ENCODE data around the gene IL5RA.
A peak's percentile ranks its signal among the peaks of the same experiment; 100 is the strongest.

IL5RA gene

GRCh38 chr3:3110299-3110630 is at the start of gene IL5RA:
IL5RA (minus strand) TSS chr3:3110374; CDS start chr3:3104984, 5,390 bp downstream.
- peaks cover 4% of the 10 kb centered on the region for H3K4me1 ChIP-seq (ENCODE audit: control insufficient read depth, insufficient read depth, low read length)
- H3K9me3 ChIP-seq (ENCODE audit: control insufficient read depth, low read length), result no peaks in the 10 kb centered on the region
- H3K27me3 ChIP-seq (ENCODE audit: control insufficient read depth, insufficient read depth, low read length), result no peaks in the 10 kb centered on the region
- H3K36me3 ChIP-seq (ENCODE audit: control insufficient read depth, insufficient read depth, low read length), result no peaks in the 10 kb centered on the region
- H3K4me3 ChIP-seq (ENCODE audit: low read length), result no peak within 1 kb of the TSS
- H3K9ac ChIP-seq (ENCODE audit: low read length), result peak within 1 kb of the TSS; percentile 0

GRCh38 chr3:3157484-3157883 is 47.3 kb upstream of the IL5RA start:
- H3K4me1 ChIP-seq (ENCODE audit: control insufficient read depth, insufficient read depth, low read length), result no peaks in the 10 kb centered on the region
- no peak overlapping the region for H3K4me3 ChIP-seq (ENCODE audit: low read length)
- no peaks in the 10 kb centered on the region for H3K9me3 ChIP-seq (ENCODE audit: control insufficient read depth, low read length)
- no peak overlapping the region for H3K9ac ChIP-seq (ENCODE audit: low read length)
- peaks cover 6% of the 10 kb centered on the region for H3K36me3 ChIP-seq (ENCODE audit: control insufficient read depth, insufficient read depth, low read length)
- H3K27me3 ChIP-seq (ENCODE audit: control insufficient read depth, insufficient read depth, low read length), result no peaks in the 10 kb centered on the region

- Histone ChIP-seq H3K36me3 (ENCODE audit: control insufficient read depth, insufficient read depth, low read length) (peaks cover 8% of the 10 kb centered on the region), H3K4me1 (ENCODE audit: control insufficient read depth, insufficient read depth, low read length) (no peaks in the 10 kb centered on the region), H3K9ac (ENCODE audit: low read length) (no peak overlapping the region), H3K9me3 (ENCODE audit: control insufficient read depth, low read length) (no peaks in the 10 kb centered on the region), H3K27me3 (ENCODE audit: control insufficient read depth, insufficient read depth, low read length) (no peaks in the 10 kb centered on the region), H3K4me3 (ENCODE audit: low read length) (no peak overlapping the region)
Observed at GRCh38 chr3:3154879-3155610, 44.9 kb upstream of the IL5RA start.

- H3K9me3 ChIP-seq (ENCODE audit: control insufficient read depth, low read length), result no peaks in the 10 kb centered on the region
- peaks cover 8% of the 10 kb centered on the region for H3K36me3 ChIP-seq (ENCODE audit: control insufficient read depth, insufficient read depth, low read length)
- no peaks in the 10 kb centered on the region for H3K27me3 ChIP-seq (ENCODE audit: control insufficient read depth, insufficient read depth, low read length)
Observed at GRCh38 chr3:3151513-3151912, 41.3 kb upstream of the IL5RA start.

GRCh38 chr3:3149560-3149959 is 39.4 kb upstream of the IL5RA start:
- Histone ChIP-seq H3K36me3 (ENCODE audit: control insufficient read depth, insufficient read depth, low read length) (peaks cover 8% of the 10 kb centered on the region), H3K4me1 (ENCODE audit: control insufficient read depth, insufficient read depth, low read length) (no peaks in the 10 kb centered on the region), H3K27me3 (ENCODE audit: control insufficient read depth, insufficient read depth, low read length) (no peaks in the 10 kb centered on the region), H3K4me3 (ENCODE audit: low read length) (no peak overlapping the region), H3K9me3 (ENCODE audit: control insufficient read depth, low read length) (no peaks in the 10 kb centered on the region), H3K9ac (ENCODE audit: low read length) (no peak overlapping the region)

More at GRCh38 chr3:3151513-3151912, 41.3 kb upstream of the IL5RA start:
- no peak overlapping the region for H3K9ac ChIP-seq (ENCODE audit: low read length)
- H3K4me3 ChIP-seq (ENCODE audit: low read length), result no peak overlapping the region
- no peaks in the 10 kb centered on the region for H3K4me1 ChIP-seq (ENCODE audit: control insufficient read depth, insufficient read depth, low read length)

GRCh38 chr3:3145831-3146230 is 35.7 kb upstream of the IL5RA start:
- Histone ChIP-seq H3K27me3 (ENCODE audit: control insufficient read depth, insufficient read depth, low read length) (no peaks in the 10 kb centered on the region), H3K36me3 (ENCODE audit: control insufficient read depth, insufficient read depth, low read length) (no peaks in the 10 kb centered on the region), H3K9ac (ENCODE audit: low read length) (no peak overlapping the region), H3K9me3 (ENCODE audit: control insufficient read depth, low read length) (no peaks in the 10 kb centered on the region), H3K4me3 (ENCODE audit: low read length) (no peak overlapping the region), H3K4me1 (ENCODE audit: control insufficient read depth, insufficient read depth, low read length) (no peaks in the 10 kb centered on the region)

- no peaks in the 10 kb centered on the region for H3K36me3 ChIP-seq (ENCODE audit: control insufficient read depth, insufficient read depth, low read length)
- no peak overlapping the region for H3K4me3 ChIP-seq (ENCODE audit: low read length)
- H3K9ac ChIP-seq (ENCODE audit: low read length), result no peak overlapping the region
- H3K4me1 ChIP-seq (ENCODE audit: control insufficient read depth, insufficient read depth, low read length), result no peaks in the 10 kb centered on the region
- H3K9me3 ChIP-seq (ENCODE audit: control insufficient read depth, low read length), result no peaks in the 10 kb centered on the region
- no peaks in the 10 kb centered on the region for H3K27me3 ChIP-seq (ENCODE audit: control insufficient read depth, insufficient read depth, low read length)
Observed at GRCh38 chr3:3141939-3142338, 31.8 kb upstream of the IL5RA start.

GRCh38 chr3:3137526-3137925 is 27.4 kb upstream of the IL5RA start:
- H3K36me3 ChIP-seq (ENCODE audit: control insufficient read depth, insufficient read depth, low read length), result no peaks in the 10 kb centered on the region

GRCh38 chr3:3134750-3135448 is 24.7 kb upstream of the IL5RA start:
- no peaks in the 10 kb centered on the region for H3K36me3 ChIP-seq (ENCODE audit: control insufficient read depth, insufficient read depth, low read length)
- H3K9me3 ChIP-seq (ENCODE audit: control insufficient read depth, low read length), result no peaks in the 10 kb centered on the region
- H3K4me3 ChIP-seq (ENCODE audit: low read length), result no peak overlapping the region

More at GRCh38 chr3:3137526-3137925, 27.4 kb upstream of the IL5RA start:
- peaks cover 9% of the 10 kb centered on the region for H3K4me1 ChIP-seq (ENCODE audit: control insufficient read depth, insufficient read depth, low read length)
- H3K9ac ChIP-seq (ENCODE audit: low read length), result no peak overlapping the region
- H3K27me3 ChIP-seq (ENCODE audit: control insufficient read depth, insufficient read depth, low read length), result no peaks in the 10 kb centered on the region
- no peak overlapping the region for H3K4me3 ChIP-seq (ENCODE audit: low read length)
- no peaks in the 10 kb centered on the region for H3K9me3 ChIP-seq (ENCODE audit: control insufficient read depth, low read length)

GRCh38 chr3:3133500-3133899 is 23.3 kb upstream of the IL5RA start:
- H3K9ac ChIP-seq (ENCODE audit: low read length), result no peak overlapping the region
- peaks cover 9% of the 10 kb centered on the region for H3K4me1 ChIP-seq (ENCODE audit: control insufficient read depth, insufficient read depth, low read length)
- H3K4me3 ChIP-seq (ENCODE audit: low read length), result no peak overlapping the region
- no peaks in the 10 kb centered on the region for H3K9me3 ChIP-seq (ENCODE audit: control insufficient read depth, low read length)
- H3K36me3 ChIP-seq (ENCODE audit: control insufficient read depth, insufficient read depth, low read length), result no peaks in the 10 kb centered on the region
- H3K27me3 ChIP-seq (ENCODE audit: control insufficient read depth, insufficient read depth, low read length), result no peaks in the 10 kb centered on the region

More at GRCh38 chr3:3134750-3135448, 24.7 kb upstream of the IL5RA start:
- Histone ChIP-seq H3K9ac (ENCODE audit: low read length) (no peak overlapping the region), H3K4me1 (ENCODE audit: control insufficient read depth, insufficient read depth, low read length) (peaks cover 9% of the 10 kb centered on the region), H3K27me3 (ENCODE audit: control insufficient read depth, insufficient read depth, low read length) (no peaks in the 10 kb centered on the region)

GRCh38 chr3:3129579-3129978 is 19.4 kb upstream of the IL5RA start:
- H3K9ac ChIP-seq (ENCODE audit: low read length), result no peak overlapping the region
- H3K27me3 ChIP-seq (ENCODE audit: control insufficient read depth, insufficient read depth, low read length), result no peaks in the 10 kb centered on the region
- no peaks in the 10 kb centered on the region for H3K9me3 ChIP-seq (ENCODE audit: control insufficient read depth, low read length)
- H3K4me3 ChIP-seq (ENCODE audit: low read length), result no peak overlapping the region
- H3K4me1 ChIP-seq (ENCODE audit: control insufficient read depth, insufficient read depth, low read length), result peaks cover 7% of the 10 kb centered on the region
- H3K36me3 ChIP-seq (ENCODE audit: control insufficient read depth, insufficient read depth, low read length), result no peaks in the 10 kb centered on the region

GRCh38 chr3:3127432-3128010 is 17.3 kb upstream of the IL5RA start:
- Histone ChIP-seq H3K36me3 (ENCODE audit: control insufficient read depth, insufficient read depth, low read length) (no peaks in the 10 kb centered on the region), H3K9ac (ENCODE audit: low read length) (peak overlapping the region; percentile 78), H3K4me1 (ENCODE audit: control insufficient read depth, insufficient read depth, low read length) (peaks cover 7% of the 10 kb centered on the region), H3K4me3 (ENCODE audit: low read length) (peak overlapping the region; percentile 72), H3K9me3 (ENCODE audit: control insufficient read depth, low read length) (no peaks in the 10 kb centered on the region), H3K27me3 (ENCODE audit: control insufficient read depth, insufficient read depth, low read length) (no peaks in the 10 kb centered on the region)
